ENCODE measurements around the gene FXYD3.

- no peak for TF ChIP-seq CTCF (IDR thresholded peaks at IDR 0.05)
- no peak for TF ChIP-seq POLR2A (IDR thresholded peaks at IDR 0.05)
These were observed 5.3 kb downstream of the FXYD3 start for GRCh38 chr19:35120898-35121297.

Data from right lobe of liver (tissue), 4 donors.